ENCODE measurements around the gene C2orf68. TPM values are rescaled to one million over a fixed set of nuclear protein-coding genes. Genes with fewer than 3 reads are reported as not detected.
A peak's percentile ranks its signal among the peaks of the same experiment; 100 is the strongest.

C2orf68 gene
- total and polyA plus RNA-seq, 2 donors (not counting 1 experiment from before 2014, with no cell fraction given): 30.5 to 82.4 TPM

DNA sequence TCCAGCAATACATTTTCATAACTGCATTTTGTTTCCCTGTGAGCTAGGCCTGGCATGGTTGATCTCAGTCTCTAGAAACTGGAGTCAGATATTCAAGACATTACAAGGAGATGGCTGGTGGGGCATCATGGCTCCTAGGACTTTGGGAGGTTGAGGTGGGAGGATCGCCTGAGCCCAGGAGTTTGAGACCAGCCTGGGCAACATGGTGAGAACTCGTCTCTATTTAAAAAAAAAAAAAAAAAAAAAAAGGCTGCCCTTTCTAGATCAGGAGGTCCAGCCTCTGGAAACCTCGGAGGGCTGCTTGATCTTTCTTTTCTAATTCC lies 34.8 kb downstream of the C2orf68 start:
- no peak for DNase-seq
- Mint-ChIP-seq H3K4me3 (peak overlapping the region; percentile 93), H3K27ac (peak overlapping the region; percentile 96), H3K27me3 (no peaks in the 10 kb centered on the region), H3K9me3 (ENCODE audit: insufficient read depth) (no peaks in the 10 kb centered on the region), H3K4me1 (peaks cover 37% of the 10 kb centered on the region)
- no CpG with 5 or more reads among the region's 3 CpGs for WGBS (ENCODE audit: insufficient coverage)
- H3K4me1 ChIP-seq (ENCODE audit: control insufficient read depth in 2 of 2, insufficient read depth in 2 of 2, low read length in 2 of 2): peaks cover 20 to 36% of the 10 kb centered on the region in 2 donors
- peak overlapping the region; percentile 96 for H3K4me2 ChIP-seq (replicated peaks; ENCODE audit: low read depth, low read length, poor library complexity, severe bottlenecking)
- H4K20me1 ChIP-seq (ENCODE audit: control insufficient read depth, insufficient read depth, low read length, poor library complexity, severe bottlenecking): peaks cover 7% of the 10 kb centered on the region
- H3K4me3 ChIP-seq (ENCODE audit: control extremely low read depth in 1 of 5, extremely low read depth in 1 of 5, insufficient read depth in 1 of 5, low read depth in 2 of 5, low read length in 4 of 5): peak overlapping the region in 4 of 5 experiments; percentile 50 to 97 (median 70)
- ATAC-seq (ENCODE audit: low read depth): no peak
- H3K27ac ChIP-seq (ENCODE audit: low read length in 2 of 2): peak overlapping the region; percentile 70 to 87
- intact Hi-C loops (cut with micrococcal nuclease): loop anchor here (1.0 kb wide), 2 partner anchors 16 to 25 kb away; partner anchors contain the start of genes GGCX and TMEM150A
- H3K27me3 ChIP-seq (replicated peaks in 1 of 4; ENCODE audit: control extremely low read depth in 1 of 4, control insufficient read depth in 3 of 4, insufficient read depth in 4 of 4, low read length in 3 of 4): no peaks in the 10 kb centered on the region
- H3K9me3 ChIP-seq (ENCODE audit: control extremely low read depth in 1 of 3, control insufficient read depth in 2 of 3, insufficient read depth in 1 of 3, low read length in 2 of 3): no peaks in the 10 kb centered on the region
- peaks cover 37% of the 10 kb centered on the region for H3K79me2 ChIP-seq (ENCODE audit: control insufficient read depth, insufficient read depth, low read length)
- POLR2A ChIA-PET: interaction anchor here (0.6 to 2.1 kb wide), 3 partner anchors 18 to 218 kb away, joined by 5 to 13 read pairs (median 6); partner anchors contain the start of gene RNF181
- CTCF ChIA-PET: interaction anchor here (1.1 to 1.4 kb wide), 2 partner anchors 25 to 186 kb away, joined by 3 to 8 read pairs; no protein-coding TSS in a partner anchor
- peak overlapping the region; percentile 87 for H2AFZ ChIP-seq (ENCODE audit: insufficient read depth, low read depth, low read length, poor library complexity, severe bottlenecking)
- TF ChIP-seq, protein P1, sequence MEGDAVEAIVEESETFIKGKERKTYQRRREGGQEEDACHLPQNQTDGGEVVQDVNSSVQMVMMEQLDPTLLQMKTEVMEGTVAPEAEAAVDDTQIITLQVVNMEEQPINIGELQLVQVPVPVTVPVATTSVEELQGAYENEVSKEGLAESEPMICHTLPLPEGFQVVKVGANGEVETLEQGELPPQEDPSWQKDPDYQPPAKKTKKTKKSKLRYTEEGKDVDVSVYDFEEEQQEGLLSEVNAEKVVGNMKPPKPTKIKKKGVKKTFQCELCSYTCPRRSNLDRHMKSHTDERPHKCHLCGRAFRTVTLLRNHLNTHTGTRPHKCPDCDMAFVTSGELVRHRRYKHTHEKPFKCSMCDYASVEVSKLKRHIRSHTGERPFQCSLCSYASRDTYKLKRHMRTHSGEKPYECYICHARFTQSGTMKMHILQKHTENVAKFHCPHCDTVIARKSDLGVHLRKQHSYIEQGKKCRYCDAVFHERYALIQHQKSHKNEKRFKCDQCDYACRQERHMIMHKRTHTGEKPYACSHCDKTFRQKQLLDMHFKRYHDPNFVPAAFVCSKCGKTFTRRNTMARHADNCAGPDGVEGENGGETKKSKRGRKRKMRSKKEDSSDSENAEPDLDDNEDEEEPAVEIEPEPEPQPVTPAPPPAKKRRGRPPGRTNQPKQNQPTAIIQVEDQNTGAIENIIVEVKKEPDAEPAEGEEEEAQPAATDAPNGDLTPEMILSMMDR (IDR thresholded peaks at IDR 0.05): no peak
- TF ChIP-seq EZH2 (IDR thresholded peaks at IDR 0.05; ENCODE audit: borderline replicate concordance, insufficient read depth, low read depth, low read length, poor library complexity, severe bottlenecking): no peak
- peak overlapping the region; percentile 91 for H3K9ac ChIP-seq (ENCODE audit: low read length)
- H3K36me3 ChIP-seq (replicated peaks in 1 of 2; ENCODE audit: control extremely low read depth in 1 of 2, control insufficient read depth in 1 of 2, extremely low read depth in 1 of 2, insufficient read depth in 2 of 2, low read length in 1 of 2): peaks cover 0 to 16% of the 10 kb centered on the region in 2 experiments

DNA sequence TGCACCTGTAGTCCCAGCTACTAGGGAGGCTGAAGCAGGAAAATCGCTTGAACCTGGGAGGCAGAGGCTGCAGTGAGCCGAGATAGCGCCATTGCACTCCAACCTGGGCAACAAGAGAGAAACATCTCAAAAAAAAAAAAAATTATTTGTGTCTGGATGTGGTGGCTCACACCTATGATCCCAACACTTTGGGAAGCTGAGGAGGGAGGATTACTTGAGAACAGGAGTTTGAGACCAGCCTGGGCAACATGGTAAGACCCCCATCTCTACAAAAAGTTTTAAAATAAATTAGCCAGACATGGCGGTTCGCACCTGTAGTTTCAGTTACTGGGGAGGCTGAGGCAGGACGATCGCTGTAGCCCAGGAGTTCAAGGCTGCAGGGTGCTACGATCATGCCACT lies 36.1 kb downstream of the C2orf68 start:
- peaks cover 7% of the 10 kb centered on the region for H4K20me1 ChIP-seq (ENCODE audit: control insufficient read depth, insufficient read depth, low read length, poor library complexity, severe bottlenecking)
- Mint-ChIP-seq H3K9me3 (ENCODE audit: insufficient read depth) (no peaks in the 10 kb centered on the region), H3K27me3 (no peaks in the 10 kb centered on the region), H3K4me1 (peaks cover 31% of the 10 kb centered on the region), H3K27ac (no peak overlapping the region), H3K4me3 (no peak overlapping the region)
- peaks cover 0 to 6% of the 10 kb centered on the region in 2 experiments for H3K36me3 ChIP-seq (replicated peaks in 1 of 2; ENCODE audit: control extremely low read depth in 1 of 2, control insufficient read depth in 1 of 2, extremely low read depth in 1 of 2, insufficient read depth in 2 of 2, low read length in 1 of 2)
- ChIA-PET CTCF (no interaction called here), POLR2A (interaction anchor here (0.6 to 0.7 kb wide), 3 partner anchors 13 to 247 kb away, joined by 3 to 6 read pairs (median 4); no protein-coding TSS in a partner anchor)
- no peak overlapping the region for H3K4me3 ChIP-seq (ENCODE audit: control extremely low read depth in 1 of 5, extremely low read depth in 1 of 5, insufficient read depth in 1 of 5, low read depth in 2 of 5, low read length in 4 of 5)
- H3K27ac ChIP-seq (ENCODE audit: low read length in 2 of 2): no peak overlapping the region
- H3K9ac ChIP-seq (ENCODE audit: low read length): no peak overlapping the region
- no peak for TF ChIP-seq EZH2 (IDR thresholded peaks at IDR 0.05; ENCODE audit: borderline replicate concordance, insufficient read depth, low read depth, low read length, poor library complexity, severe bottlenecking)
- TF ChIP-seq, protein P1 (IDR thresholded peaks at IDR 0.05): no peak
- H3K4me2 ChIP-seq (replicated peaks; ENCODE audit: low read depth, low read length, poor library complexity, severe bottlenecking): no peak overlapping the region
- 92% methylated on average over 2 of the region's 8 CpGs for WGBS (ENCODE audit: insufficient coverage)
- H2AFZ ChIP-seq (ENCODE audit: insufficient read depth, low read depth, low read length, poor library complexity, severe bottlenecking): no peak overlapping the region
- H3K79me2 ChIP-seq (ENCODE audit: control insufficient read depth, insufficient read depth, low read length): peaks cover 34% of the 10 kb centered on the region
- H3K4me1 ChIP-seq (ENCODE audit: control insufficient read depth in 2 of 2, insufficient read depth in 2 of 2, low read length in 2 of 2): peaks cover 20 to 36% of the 10 kb centered on the region in 2 donors
- no peaks in the 10 kb centered on the region for H3K9me3 ChIP-seq (ENCODE audit: control extremely low read depth in 1 of 3, control insufficient read depth in 2 of 3, insufficient read depth in 1 of 3, low read length in 2 of 3)
- no peaks in the 10 kb centered on the region for H3K27me3 ChIP-seq (replicated peaks in 1 of 4; ENCODE audit: control extremely low read depth in 1 of 4, control insufficient read depth in 3 of 4, insufficient read depth in 4 of 4, low read length in 3 of 4)
- no peak for ATAC-seq (ENCODE audit: low read depth)
- DNase-seq: no peak
- intact Hi-C loops (cut with micrococcal nuclease): no loop called here

All from B cell (primary cell).